Measurements from ENCODE around the gene SLCO4C1.
"Not testable (repeated sequence)": the region's sequence is repeated elsewhere in the genome, so short reads cannot be mapped to it uniquely, and the experiment has no call there.

SLCO4C1 gene

GRCh38 chr5:102296178-102296817 is at the start of gene SLCO4C1:
Gene SLCO4C1 (minus strand): TSS chr5:102296284. CDS start chr5:102296262, 22 bp downstream.
- DNase-seq (ENCODE audit: low spot score), result no peak

GRCh38 chr5:102341681-102342288 is 45.7 kb upstream of the SLCO4C1 start:
- DNase-seq (ENCODE audit: low spot score), result no peak

DNA sequence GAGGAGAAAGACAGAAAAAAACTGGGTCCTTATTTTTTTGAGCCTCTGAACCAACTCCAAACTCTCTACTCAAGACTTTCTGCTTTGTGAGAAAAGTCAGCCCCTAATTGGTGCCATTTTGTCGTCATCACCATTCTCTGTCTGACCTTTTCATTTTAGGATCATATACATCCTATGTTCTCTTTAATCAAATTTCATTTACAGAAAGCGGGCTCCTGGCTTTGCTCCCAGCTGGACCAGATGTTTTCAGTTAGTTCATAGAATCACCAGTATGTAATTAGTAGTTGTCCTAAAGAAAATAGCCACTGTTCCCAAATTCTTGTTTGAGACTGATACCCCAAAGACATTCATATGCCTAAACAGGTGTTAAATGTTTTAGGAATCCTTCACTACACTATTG is 28.6 kb upstream of the SLCO4C1 start:
- no peak for DNase-seq (ENCODE audit: low spot score)

- DNase-seq (ENCODE audit: low spot score), result not testable (repeated sequence)
Observed at GRCh38 chr5:102318801-102319200, 22.7 kb upstream of the SLCO4C1 start.

DNA sequence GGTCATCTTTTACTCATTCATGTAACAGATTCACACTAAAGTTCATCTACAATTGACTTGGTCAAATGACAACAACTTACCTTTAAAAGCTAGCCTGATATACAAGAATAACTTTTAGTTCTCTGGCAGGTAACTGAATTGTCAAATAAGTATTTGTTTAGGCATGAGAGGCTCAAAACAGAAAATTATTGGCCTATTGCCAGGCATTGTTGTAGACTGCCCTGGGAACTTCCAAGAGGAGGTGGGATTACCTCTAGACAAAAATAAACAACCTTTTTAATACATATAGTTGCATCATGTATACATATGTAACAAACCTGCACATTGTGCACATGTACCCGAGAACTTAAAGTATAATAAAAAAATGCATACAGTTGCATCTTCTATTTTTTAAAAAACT is 18.2 kb upstream of the SLCO4C1 start:
- no peak for DNase-seq (ENCODE audit: low spot score)

DNA sequence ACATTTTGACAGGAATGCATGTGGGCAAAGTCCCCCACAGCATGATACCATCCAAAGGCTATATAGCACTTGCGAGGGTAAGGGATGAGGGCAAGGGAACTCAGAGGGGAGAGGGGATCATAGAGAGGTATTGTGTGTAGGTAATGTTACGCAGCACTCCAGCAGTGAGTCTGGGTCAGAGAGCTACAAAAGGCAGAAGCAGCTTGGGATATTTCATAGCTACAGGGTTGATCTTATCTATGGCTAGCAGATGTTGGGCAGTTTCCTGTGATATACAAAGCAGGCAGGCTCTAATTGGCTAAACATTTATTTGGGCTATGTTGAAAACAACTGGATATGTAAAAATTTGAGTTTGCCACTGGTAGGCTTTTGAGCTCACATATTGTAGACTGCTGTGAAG is 17.8 kb upstream of the SLCO4C1 start:
- DNase-seq (ENCODE audit: low spot score), result no peak

DNA sequence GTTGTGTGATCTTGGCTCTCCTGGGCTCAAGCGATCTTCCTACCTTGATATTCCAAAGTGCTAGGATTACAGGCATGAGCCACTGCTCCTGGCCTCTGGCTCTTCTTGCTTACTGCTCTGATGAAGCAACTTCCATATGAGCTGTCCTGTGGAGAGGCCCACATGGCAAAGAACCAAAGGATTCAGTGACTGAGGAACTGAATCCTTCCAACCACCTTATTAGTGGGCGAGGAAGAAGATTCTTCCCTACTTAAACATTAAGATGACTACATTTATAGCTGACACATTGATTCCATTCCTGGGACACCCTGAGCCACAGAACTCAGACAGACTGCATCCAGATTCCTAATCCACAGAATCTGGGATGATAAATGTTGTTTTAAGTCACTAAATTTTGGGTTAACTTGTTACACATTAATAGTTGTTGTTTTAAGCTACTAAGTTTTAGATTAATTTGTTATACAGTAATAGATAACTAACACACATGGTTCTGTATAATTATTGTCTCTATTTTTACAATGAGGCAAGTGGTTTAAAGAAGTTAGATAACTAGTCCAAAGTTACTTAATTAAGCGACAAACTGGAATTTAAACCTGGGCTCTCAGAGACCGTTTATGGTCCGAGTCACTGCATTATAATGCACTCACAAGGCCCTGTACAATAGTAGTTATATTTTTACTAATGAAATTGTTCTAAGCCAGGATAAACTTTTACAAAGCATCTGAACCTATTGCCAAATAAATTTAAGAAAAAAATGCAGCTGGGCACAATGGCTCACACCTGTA is 16.7 kb upstream of the SLCO4C1 start:
- no peak for DNase-seq (ENCODE audit: low spot score)

- no peak for DNase-seq (ENCODE audit: low spot score)
Observed at GRCh38 chr5:102309586-102309985, 13.5 kb upstream of the SLCO4C1 start.

DNA sequence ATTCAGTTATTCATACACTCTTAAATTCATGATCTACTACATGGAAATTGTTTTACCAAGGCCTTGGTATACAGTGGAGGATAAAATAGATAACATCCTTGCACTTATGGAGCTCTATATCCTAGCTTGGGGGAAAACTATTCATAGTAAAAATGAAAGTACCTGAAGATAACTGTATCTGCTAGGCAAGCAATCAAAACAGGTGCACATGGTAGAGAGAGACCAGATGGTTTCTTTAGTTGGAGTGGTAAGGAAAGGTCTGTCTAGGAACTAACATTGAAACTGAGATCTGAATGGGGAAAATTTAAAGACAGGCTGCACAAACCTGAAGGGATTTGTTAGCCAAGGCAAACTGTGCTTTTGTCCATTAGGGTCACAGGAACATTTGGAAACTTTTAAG is 11.1 kb upstream of the SLCO4C1 start:
- DNase-seq (ENCODE audit: low spot score), result no peak

DNA sequence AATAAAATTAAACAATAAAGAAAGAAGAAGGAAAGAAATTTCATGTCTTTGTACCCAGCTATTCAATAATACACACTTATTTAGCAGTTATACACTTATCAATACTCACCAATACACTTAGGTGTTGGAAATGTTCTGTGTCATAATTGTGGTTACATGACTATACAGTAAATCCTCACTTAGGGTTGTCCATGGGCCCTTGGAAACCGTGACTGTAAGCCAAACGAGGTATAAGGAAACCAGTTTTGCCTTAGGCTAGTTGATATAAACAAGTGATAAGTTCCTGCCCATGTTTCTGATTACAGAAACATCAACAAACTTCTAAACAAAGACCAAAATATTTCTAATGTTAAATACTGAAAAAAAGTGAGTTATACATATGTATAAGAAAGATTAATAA is 10.0 kb upstream of the SLCO4C1 start:
- no peak for DNase-seq (ENCODE audit: low spot score)

- DNase-seq (ENCODE audit: low spot score), result no peak
Observed at GRCh38 chr5:102295534-102296177, 428 bp downstream of the SLCO4C1 start.

- no peak for DNase-seq (ENCODE audit: low spot score)
Observed at GRCh38 chr5:102294886-102295395, 1.1 kb downstream of the SLCO4C1 start.

- no peak for DNase-seq (ENCODE audit: low spot score)
Observed at GRCh38 chr5:102290004-102290403, 6.1 kb downstream of the SLCO4C1 start.

DNA sequence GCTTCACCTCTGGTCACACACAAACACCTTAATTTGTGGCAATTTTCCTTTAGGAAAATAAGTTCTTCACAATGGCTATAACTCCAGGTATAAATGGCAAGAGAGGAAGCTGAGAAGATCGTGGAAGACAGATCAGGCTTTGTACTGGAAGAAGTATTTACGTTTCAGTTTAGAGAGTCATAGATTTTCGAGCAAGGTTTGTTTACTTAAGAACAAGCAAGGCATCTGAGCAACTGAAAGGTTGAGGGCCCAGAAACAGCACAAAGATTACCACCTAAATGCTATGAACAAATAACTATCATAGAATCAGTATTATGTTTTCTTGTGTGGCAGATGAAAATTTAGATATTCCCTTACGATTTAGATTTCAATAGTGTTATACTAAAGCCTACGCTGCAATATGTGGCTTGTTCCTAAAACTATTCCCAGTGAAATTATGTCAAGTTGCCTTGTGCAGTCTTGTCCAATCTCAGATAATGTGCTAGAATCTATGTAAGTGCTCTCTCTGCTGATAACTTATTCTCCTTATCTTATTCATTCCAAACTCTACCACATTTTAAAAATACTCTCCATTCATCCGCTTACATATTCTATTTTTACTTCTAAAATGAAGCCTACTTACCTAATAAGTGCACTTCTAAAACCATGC is 6.7 kb downstream of the SLCO4C1 start:
- no peak for DNase-seq (ENCODE audit: low spot score)

DNA sequence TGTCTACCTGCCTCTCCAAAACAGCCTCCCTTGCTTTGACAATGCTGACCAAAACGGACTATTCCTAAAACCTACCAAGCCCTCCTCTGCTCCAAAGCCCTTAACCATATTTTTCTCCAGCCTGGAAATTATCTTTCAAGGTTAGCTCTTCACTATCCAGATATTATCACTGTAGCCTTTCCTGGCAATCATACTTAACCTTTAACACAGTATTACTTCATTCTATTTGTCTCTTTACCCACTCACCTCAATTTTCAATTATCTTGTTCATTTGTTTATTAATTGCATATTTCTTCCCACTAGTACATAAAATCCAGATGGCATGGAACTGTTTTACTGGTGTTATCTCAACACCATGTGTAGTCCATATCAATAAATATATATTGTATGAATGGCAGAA is 7.5 kb downstream of the SLCO4C1 start:
- DNase-seq (ENCODE audit: low spot score), result no peak

DNA sequence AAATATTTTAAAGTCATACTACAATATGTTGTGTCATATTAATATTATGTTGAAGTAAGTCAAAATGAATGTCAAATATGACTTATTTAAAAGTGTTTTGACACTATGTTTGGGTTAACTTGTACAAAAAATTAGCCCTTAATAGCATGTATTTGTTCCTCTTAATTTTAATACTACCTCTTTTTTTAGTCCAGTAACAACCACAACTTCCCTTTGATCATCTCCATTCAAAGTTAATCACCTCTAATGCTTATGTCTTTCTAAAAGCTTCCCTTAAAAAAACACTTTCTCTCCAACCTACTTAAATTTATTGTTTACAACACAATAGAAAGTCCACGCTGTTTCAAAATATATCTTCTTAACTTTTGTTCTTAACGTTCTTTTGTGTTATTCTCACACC is 9.6 kb downstream of the SLCO4C1 start:
- no peak for DNase-seq (ENCODE audit: low spot score)

- no peak for DNase-seq (ENCODE audit: low spot score)
Observed at GRCh38 chr5:102283102-102283797, 12.8 kb downstream of the SLCO4C1 start.

- DNase-seq (ENCODE audit: low spot score), result no peak
Observed at GRCh38 chr5:102279711-102280110, 16.4 kb downstream of the SLCO4C1 start.

DNA sequence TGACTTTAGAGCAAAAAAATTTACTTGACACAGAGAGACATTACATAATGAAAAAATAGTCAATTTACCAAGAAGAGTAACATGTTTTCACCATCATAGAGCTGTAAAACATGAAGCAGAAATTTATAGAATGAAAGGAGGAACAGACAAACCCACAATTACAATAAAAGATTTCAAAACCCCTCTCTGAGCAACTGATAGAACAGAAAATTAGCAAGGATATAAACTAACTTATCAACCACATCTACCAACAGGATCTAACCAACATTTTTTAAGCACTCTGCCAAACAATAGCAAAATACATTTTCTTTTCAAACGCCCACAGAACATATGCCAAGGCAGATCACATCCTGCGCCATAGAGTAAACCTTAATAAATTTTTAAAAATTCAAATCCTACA is 17.9 kb downstream of the SLCO4C1 start:
- DNase-seq (ENCODE audit: low spot score), result no peak

DNA sequence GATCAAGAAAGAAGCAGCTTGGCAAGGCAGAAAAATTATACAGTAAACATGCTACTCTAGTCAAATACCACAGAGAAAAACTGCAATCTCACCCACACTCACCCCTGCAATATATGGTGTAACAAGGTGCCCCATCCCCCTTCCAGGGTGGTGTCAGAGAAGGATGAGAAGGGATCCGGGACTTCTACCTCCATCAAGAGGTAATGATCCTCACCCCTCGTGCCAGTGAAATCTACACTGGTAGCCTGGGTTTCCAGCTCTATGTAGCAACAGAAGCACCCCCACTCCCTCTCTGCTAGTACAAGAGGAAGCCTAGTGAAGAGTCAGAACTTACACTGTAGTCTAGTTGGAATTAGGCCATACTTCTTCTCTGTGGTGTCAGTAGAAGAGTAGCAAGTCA is 18.9 kb downstream of the SLCO4C1 start:
- no peak for DNase-seq (ENCODE audit: low spot score)

DNA sequence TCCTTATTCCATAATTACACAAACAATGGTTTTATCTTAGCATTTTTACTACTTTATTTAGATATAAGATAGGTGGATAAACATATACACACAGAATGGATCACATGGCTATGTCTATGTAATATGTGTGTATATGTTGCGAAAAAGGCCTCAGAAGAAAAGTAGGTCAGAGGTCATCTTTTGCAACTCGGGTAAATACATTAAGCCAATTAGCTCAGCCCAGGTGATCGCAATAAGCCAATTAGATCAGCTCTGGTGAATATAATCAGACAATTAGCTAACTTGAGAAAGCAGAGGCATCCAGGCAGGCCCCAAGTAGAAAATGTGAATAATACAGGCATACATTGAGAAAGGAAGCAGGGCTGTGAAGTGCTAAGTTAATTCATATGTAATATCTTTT is 24.3 kb downstream of the SLCO4C1 start:
- DNase-seq (ENCODE audit: low spot score), result no peak
